ENCODE data around the gene JHY.

DNA sequence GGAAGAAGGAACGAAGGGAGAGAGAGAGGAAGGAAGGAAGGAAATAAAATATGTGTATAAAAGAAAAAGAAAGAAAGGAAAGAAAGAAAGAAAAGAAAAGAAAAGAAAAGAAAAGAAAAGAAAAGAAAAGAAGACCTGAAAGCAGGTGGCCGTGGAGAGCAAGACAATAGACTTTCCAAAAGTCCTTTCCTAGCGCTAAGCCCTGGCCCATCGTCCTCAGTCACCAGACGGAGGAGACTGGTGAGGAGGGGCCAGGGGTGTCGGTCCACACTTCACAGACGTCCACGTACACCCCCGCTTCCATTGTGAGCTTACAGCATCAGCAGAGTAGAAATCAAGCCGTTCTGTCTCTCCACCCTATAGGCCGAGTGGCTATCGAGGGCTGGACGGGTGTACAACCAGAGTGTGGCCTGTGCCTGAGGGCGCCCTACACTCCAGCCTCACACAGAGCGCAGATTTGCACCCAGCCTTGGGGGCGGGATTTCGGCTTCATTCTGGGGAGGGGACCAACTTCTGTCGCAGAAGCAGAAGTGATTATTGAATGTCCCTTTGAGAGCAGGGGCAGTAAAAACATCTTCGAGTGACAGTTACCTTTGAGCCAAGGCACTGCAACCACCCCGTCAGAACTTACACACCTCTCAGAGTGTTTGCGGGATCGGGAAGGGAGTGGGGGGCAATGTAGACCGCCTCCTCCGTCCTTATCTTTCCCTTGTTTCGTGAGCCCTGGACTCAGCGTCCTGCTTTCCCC lies 101.1 kb downstream of the JHY start:
- TF ChIP-seq, protein P1, sequence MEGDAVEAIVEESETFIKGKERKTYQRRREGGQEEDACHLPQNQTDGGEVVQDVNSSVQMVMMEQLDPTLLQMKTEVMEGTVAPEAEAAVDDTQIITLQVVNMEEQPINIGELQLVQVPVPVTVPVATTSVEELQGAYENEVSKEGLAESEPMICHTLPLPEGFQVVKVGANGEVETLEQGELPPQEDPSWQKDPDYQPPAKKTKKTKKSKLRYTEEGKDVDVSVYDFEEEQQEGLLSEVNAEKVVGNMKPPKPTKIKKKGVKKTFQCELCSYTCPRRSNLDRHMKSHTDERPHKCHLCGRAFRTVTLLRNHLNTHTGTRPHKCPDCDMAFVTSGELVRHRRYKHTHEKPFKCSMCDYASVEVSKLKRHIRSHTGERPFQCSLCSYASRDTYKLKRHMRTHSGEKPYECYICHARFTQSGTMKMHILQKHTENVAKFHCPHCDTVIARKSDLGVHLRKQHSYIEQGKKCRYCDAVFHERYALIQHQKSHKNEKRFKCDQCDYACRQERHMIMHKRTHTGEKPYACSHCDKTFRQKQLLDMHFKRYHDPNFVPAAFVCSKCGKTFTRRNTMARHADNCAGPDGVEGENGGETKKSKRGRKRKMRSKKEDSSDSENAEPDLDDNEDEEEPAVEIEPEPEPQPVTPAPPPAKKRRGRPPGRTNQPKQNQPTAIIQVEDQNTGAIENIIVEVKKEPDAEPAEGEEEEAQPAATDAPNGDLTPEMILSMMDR (IDR thresholded peaks at IDR 0.05): no peak
- TF ChIP-seq TCF12 (IDR thresholded peaks at IDR 0.05): no peak

Data from SK-N-SH (cell line).